Activated CD8-positive, alpha-beta memory T cell treated with anti-CD3 and anti-CD28 coated beads, Interleukin-2, amount 50 U/mL, for 48 hours (primary cell): ENCODE measurements around the gene AP1G2.

Source experiments
- DNase-seq: peaks from one replicate; pipeline ENCODE4 v3.0.0-alpha.2; 2020

Gene AP1G2

DNA sequence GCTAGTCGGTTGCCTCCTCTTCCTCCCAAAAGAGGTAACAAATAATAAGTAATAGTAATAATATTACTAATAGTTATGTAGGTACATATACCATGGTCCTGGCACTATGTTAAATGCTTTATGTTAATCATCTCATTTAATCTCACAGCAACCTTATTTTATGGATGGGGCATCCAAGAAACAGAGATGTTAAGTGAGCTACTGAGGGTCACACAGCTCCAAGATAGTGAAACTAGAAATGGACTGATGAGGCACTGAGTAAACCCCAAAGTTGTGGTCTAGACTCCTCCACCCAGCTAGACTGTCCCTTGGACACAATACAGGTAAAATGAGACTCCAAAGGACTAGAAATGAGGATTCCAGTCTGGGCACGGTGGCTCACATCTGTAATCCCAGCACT, 31.1 kb downstream of the AP1G2 start:
- no peak for DNase-seq

DNA sequence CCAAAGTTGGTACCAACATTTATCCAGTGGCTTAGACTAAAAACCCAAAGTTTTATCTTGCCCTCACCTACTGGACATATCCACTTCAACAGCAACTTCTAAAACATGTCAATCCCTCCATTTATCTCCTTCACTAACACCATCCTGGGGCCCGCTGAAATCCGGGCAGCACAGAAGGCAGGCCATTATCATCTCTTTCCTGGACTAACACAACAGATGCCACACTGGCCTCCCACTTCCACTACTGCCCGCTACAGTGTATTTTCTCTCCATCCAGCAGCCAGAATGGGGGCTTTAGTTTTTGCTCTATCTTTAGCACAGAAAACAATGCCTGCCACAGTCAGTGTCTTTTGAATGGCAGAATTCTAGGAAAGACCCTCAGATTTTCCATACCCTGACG, 31.6 kb downstream of the AP1G2 start:
- DNase-seq, result no peak

DNA sequence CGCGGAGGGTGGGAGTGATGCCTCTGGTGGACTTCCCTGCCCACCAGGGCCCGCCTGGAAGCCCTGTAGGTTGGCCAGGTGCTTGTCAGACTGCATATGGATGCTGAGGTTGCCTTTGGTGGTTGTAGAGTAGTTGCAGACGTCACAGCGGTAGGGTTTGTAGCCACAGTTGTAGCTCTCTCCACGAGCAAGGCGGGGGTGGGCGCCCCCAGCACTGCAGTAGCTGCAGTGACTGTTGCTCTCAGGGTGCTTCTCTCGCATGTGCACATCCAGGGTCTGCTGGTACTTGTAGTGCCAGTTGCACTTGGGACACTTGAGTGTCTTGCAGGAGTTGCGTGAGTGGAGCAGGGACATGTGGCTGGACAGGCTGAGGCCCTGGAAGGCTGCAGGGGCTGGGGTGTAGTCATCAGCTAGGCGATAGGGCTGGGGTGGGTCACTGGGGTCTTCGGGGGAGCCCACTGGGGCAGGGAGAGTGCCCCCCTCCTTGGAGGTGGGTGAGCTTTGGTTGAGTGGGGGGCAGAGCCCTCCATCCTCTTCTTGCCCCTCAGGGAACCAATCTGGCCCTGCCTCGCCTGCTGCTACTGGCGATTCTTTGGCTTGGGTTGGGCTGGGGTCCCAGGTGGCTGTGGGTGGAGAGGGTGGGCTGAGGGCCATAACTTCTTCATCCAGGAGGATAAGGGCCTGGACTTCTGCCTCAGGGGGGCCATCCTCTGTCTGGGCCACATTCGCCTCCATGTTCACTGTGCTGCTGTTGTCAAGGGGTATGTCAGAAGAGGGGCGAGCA, 33.7 kb downstream of the AP1G2 start:
- DNase-seq, result no peak

DNA sequence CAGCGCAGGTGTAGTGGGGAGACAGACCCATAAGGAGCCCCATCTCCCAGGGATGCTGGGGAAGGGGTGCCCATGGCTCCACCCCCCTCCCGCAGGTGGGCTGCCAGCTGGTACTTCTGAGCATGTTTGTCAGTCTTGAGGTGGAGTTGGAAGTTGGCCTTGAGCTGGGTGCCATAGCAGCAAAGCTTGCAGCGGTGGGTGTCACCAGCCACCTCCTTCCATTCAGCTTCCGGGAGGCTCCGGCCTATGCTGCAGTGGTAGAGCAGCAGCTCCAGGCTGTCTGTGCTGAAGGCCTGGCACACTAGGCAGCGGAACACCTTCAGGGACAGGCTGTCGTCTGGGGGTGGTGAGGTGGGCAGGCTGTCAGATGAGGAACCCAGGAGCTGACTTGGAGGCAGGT, 34.9 kb downstream of the AP1G2 start:
- DNase-seq, result no peak

DNA sequence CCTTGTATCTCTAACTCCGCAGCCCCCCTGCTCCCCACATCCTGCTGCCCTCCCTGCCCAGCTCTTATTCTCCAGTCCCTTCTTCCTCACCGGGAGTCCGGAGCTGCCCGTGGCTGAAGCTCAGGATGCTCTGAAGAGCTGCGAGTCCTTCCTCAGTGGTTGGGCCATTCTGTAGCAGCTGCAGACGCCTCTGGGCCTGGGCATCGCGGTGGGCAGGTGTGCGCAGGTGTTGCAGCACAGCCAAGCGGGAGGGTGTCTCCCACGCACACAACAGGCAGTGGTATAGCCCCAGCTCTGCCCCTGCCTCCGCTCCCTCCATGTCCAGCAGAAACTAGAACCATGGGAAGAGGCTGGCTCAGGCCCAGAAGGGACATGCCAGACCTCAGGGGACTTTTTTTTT, 36.2 kb downstream of the AP1G2 start:
- DNase-seq, result no peak

DNA sequence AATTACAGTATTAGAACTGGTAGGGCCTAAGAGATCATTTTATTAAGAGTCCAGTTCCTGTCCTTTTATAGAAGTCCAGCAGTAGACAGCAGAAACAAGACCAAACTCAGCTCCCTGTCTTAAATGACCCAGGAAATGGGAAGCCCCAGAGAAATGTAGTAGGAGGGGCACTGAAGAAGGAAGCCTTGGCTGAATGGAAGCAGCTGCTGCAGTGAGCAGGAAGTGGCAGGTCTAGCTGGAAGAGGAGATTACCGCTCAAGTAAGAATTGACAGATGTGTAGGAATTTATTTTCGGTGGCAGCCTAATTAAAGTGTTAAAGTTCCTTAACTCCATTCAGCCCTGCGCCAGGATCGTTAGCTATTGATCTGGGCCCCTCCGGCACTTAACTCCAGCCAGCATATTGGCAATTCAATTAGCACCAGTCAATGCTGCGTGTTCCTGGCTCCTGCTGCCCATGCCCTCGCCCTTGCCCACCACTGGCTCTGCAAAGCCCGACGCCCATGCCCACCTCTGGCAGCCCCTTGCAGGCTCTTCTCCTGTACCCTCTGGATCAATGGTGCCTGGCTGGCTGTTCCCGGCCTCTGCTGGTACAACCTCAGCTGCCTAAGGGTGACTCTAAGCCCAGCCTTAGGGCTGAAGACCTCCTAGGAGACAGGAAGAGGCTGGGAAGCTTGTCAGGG, 37.1 kb downstream of the AP1G2 start:
- DNase-seq, result no peak

DNA sequence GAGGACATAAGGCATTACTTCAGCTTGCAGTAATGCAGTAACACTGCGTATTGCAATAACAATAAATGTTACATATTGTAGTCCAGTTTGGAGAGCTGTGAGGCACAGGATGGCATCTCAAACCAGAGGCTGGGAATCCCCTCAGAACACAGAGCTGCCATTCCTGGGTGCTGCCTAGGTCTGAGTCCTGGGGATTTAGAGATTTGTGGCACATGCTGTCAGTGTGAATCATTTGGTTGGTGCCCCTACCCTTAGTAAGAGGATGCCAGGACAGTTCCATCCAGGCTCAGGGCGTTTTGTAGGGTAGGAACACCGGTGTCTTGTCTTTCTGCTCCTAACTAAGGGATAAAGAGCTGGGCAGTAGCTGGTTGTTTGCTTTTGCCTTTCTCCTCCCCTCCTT, 38.6 kb downstream of the AP1G2 start:
- no peak for DNase-seq

DNA sequence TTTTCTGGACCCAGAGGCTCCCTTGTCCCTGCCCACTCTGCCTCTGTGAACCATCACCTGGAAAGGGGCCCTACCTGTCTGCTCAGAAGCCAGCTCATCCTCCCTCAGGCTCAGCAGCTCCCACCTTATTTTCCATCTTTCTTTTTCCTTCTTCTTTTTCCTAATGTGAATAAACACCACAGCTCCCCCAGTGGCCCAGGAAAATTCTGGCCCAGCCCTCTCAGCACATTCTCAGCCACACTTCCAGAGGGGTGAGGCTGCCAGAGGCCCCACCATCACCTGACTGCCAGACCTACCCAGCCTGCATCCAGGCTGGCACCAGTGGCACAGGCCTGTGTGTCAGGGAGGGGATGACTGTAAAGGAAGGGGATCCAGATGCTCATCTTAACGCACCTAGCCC, 39.0 kb downstream of the AP1G2 start:
- no peak for DNase-seq

DNA sequence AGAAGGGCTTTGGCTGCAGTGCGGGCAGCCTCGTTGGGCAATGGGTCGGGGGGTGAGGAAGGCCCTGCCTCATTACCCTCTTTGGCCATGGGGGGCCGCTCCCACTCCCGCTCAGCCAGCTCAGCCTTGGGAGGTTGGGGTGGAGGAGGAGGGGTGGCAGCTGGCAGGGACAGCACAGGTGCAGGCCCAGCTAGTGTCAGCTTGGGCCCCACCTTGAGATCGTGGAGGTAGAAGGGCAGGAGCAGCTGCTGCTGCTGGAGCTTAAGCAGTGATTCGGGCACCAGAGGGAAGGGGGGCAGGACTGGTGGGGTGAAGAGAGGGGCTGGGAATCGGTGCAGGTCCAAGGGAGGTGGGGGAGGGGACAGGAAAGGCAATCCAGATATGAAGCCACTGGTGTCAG, 42.0 kb downstream of the AP1G2 start:
- DNase-seq, result no peak

DNA sequence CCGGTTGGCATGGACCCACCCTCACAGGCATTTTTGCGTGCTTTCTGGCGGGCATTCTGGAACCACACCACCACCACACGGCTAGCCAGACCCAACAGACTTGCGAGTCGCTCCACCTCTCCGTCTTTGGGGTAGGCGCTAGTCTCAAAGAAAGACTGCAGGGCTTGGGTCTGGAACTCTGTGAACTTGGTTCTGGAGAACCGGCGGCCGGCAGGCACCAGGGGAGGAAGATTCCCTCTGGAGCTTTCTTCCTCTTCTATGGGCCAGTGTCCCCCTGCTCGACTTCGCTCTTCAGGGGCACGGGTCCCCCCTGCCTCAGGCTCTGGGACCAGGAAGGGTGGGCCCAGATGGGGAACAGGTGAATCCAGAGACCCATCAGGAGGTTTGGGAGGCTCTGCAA, 42.6 kb downstream of the AP1G2 start:
- DNase-seq, result no peak

DNA sequence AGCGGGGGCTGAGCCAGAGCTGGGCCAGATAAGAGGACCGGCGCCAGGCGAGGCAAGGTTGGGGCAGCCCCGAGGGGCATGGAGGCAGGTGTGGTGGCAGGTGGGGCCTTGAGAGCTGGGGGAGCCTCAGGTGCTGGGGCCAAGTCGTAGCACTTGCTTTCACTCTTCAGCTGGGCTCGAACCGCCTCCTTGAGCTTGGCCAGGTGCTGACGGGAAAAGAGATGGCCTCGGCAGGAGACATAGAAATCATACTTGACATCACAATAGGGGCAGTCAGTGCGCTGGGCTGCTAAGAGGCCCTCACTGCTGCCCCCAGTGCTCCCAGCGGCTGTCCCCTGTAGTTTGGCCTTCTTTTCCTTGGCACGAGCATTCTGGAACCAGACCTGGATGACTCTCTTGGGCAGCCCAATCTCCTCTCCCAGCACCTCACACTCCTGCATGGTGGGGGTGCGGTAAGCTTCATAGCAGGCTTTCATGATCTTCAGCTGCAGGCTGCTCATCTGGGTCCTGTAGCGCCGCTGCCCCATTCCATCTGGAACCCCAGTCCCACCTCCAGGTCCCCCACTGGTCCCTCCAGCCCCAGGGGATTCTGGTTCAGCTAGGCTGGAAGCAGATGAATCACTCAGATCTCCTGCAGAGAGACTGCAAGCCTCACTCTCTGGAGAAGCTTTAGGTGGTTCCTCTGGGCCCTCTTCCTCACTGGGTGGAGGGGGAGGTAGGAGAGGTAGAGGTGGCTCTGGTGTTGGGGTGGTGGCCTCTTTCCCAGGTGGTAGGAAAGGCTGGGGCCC, 44.2 kb downstream of the AP1G2 start:
- no peak for DNase-seq

DNA sequence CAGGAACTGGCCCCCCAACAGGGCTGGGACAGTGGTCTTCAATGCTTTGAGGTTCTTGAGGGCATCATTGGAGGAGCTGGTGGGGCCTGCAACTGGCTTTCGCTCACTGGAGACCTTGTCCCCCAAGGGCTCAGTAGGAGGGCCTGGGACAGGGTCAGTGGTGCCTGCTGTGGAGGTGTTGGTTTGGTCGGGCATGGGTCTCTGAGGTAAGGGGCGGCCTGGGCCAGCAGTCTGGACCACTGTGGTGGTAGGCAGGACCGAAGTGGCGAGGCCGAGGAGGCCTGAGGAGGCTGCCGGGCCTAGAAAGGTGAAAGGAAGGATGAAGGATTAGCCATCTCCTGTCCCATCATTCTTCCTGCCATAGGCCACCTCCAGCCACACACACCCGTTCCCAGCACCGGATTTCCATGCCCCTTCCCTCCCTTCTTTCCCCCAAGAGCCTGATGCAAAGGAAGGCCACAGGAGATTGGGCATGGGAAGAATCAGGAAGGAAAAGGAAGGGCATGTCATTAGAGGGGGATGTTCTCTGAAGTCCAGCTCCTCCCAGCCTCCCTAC, 44.9 kb downstream of the AP1G2 start:
- DNase-seq, result no peak

DNA sequence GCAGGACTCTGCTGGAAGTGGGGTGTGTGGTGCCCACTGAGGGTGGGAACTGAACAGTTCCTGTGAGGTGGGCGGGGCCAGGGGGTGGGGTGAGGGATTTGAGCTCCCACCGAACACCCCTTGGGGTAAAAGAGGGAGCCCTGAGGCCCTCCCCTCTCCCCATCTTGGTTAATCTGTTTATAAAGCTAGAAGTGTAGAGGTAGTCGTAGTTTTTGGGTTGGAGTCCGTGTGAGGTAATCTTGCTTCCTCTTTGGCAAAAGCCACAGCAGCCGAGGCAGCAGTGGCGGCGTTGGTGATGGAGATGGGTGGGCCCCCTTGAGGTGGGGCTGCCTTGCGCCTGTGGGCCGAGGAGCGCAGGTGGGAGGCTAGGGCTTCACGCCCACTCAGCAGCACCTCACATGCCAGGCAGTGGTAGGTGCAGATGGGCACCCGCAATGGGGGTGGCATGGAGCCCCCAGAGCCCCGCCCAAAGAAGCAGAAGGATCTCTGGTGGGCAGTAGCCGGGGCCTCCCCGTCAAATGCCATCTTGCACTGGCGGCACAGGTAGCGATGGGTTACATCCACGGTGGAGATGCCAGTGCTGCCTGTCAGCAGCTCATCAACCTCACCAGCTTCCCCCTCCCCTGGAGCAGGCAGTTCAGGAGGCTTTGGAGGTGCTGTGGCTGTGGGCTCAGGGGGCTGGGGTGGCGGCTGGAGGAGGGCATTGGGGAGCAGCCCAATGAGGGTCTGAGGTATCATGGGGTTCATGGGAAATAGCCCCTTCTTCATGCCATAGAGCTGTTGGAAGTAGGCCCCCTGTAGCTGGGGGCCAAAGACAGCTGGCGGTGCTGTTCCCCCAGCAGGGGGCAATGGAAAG, 45.6 kb downstream of the AP1G2 start:
- DNase-seq, result no peak

DNA sequence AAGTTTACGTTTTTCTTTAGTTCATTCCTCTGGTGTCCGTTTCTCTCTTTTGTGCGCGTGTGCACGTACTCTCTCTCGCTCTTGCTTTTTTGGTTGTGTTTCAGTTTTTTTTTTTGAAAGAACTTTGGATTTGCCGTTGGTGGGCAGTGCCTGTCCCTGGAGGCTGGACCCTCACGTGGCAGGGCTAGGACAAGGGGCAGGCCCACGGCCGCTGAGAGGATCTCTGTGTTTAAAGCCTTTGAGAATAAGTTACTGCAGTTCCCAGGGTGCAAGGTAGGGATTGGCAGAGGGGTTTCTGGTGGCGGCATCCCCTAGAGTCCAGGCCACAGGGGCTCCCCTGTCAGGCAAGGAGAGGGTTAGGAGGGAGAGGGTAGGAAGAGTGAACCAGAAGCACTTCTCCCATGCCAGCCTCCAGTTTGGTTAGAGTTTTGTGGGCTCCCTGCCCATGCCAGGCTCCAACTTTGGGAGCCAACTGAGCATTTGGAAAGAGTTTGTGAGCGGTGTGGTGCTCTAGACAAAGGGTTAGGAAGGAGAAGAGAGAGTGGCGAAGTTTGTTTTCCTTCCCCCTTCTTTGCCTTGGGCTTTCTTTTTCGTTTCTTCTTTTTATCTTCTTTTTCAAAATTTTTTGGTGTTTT, 46.6 kb downstream of the AP1G2 start:
- DNase-seq, result no peak

DNA sequence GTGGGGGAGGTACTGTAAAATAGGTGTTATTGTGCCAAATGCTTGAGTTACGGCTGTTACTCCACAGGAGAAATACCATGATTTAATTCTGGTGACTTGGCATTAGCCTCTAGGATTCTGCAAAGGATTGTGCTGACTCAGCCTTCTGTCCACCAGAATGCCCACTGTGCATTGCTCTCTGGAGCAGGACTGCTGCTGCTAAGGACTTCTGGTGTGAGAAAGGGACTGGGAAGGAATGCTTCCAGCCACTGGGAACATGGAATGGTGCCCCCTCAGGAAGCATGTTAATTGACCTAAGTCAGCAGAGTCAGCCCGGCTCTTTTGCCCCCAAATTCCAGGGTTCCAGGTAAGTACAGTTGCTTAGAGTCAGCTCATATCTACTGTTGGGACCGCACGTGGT, 48.9 kb downstream of the AP1G2 start:
- no peak for DNase-seq

DNA sequence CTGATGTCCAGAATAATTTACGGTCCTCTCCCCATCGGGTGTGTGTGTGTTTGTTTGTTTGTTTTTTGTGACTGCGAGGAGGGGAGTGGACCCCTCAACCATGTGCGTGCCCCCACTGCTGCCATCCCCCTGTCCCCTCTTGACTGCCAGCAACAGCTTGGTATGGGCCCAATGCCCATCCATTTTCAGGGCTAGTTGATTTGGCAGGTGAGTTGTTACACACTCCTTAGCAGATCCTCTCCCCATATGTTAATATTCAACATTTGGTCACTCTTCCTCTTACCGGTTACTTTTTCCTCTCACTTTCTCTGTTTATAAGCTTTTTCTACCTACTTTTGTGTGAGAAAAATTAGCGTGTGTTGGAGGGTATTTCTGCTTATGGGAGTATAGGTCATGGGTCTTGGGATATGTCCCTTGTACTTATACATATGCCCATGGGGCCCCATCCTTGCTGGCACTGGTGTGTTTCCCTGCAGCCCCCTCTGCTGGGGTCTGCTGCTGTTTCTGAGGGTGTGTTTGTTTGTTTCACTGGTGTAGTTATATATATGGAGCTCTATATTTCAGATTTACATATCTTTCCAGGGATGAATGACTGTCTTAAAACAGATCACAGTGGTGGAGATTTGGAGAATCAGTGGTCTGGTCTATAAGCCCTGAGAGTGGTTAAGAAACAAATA, 49.8 kb downstream of the AP1G2 start:
- DNase-seq, result no peak

DNA sequence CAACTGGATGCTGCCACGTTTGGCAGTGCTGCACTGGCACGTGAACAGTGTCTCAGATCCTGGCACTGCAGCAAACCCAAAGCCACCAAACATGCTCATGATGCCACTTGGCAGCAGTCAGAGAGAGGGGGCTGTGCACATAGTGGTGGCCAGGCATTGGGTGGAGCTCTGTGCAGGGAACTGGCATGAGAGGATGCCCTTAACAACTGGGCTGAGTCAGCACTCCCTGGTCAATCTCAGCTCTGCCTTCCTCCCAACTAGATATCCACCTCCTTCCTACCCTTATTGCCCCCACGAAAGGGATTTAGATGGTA, 53.0 kb downstream of the AP1G2 start:
- no peak for DNase-seq

DNA sequence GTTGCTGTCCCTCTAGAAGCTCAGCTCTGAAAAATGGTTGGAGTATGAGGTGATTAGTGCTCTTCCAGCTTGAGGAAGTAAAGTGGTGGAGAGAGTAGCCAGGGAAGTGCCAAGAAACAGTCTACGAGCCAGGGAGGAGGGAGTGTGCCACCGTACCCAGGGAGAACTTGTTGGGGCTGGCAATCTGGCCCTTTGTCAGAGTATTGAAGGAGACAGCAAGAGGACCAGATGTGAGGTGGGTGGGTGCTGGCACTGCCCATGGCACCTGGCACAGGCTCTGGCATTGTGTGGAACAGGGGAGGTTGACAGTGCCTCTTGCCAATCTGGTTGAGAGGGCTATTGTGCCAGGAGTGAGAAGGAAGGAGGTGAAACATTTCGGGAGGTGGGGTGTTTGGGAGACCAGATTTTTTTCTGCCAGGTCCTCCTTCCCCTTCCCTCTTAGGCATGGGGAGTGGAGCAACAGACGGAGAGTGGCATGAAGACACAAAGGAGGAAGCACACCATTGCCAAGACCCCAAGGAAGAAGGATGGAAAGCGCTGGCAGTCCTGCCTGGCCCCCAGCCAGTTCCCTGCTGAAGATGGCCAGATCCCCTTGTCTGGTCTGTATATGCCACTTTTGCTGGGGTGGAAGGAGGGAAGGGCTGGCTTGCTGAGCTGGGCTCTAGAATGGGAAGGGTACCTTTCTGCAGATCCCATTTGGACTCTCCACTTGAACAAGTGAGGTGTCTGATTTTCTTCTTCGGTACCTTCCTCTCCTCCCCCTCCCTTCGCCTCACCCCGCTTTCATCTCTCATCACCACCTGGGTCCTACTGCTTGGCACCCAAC, 53.6 kb downstream of the AP1G2 start:
- DNase-seq, result no peak

DNA sequence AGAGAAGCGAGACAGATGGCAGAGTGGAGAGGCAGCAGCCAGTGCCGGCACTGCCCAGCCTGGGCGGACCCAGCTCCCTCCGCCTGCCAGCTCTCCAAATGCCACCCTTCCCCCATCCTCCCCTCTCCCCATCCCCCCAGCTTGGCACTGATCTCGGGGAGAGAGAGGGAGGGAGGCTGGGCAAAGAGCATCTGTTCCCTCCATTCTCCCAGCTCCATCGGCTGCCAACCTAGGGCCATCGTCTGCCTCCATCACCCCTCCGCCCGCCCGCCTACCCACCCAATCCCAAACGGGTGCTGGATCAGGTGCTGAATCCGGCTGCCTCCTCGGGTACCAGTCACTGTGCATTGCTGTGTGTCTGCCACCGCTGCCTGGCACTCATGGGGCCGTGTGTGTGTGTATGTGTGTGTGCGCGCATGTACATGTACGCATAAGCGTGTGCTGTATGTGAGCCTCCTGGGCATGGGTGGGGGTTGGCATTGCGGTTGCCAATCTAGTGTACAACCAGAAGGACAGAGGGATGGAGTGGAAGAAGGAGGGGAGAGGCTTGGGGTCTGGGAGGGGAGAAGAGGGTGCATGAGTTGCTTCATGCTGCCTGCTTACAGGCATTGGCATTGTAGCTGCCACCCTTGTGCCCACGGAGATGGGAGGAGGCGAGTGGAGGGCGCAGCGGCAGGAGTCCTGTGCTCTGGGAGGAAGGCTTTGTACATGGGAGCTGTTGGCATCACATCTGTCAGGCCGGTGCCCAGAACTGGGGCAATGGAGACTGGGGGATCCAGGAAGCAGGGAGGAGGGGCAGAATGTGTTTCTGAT, 54.4 kb downstream of the AP1G2 start:
- DNase-seq, result no peak

DNA sequence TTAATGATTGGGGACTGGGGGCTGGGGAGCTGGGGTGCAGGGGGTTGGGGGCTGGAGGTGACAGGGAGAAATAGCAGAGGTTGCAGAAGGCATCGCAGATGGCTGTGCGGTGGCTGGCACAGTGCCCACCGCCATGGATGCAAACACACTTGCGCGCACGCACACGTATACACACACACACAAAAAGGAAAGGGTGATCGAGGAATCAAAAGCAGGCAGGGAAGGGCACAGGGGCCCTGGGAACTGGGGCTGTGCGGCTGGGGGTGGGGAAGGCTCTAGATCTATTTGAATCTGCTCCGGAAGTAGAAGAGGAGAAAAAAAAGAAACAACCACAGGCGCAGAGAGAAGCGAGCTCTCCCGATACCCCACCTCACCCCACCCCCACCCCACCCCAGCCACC, 55.4 kb downstream of the AP1G2 start:
- DNase-seq, result no peak
